ENCODE measurements around the gene SLIT2. TPM values are rescaled to one million over a fixed set of nuclear protein-coding genes. Genes with fewer than 3 reads are reported as not detected.

SLIT2 gene
- total RNA-seq, 1 donor from 2014 or later: 25.2 TPM

DNA sequence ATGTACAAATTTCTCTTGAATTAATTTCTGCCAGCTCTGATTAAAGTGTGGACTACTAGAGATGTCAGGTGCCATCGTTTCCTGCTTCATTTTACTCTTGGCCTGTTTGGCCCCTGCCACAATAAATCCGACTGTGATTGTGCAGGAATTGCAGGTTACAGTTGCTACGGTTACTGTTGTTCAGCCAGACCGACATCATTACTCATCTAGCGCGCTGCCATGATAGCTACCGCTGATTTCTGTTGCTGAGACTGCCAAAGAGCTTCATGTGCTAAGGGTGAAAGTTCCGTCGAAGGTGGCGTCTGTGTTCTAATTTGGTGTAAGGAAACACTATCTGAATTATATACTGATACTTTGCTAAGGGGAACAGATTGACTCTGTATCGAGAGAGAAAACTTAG lies 22.1 kb downstream of the SLIT2 start:
- peak in 1 of 2 donors; percentile 71 for DNase-seq (ENCODE audit: low spot score in 2 of 2)
- intact Hi-C loops (cut with DNase I): loop anchor here (2.0 kb wide), 1 partner anchor 21 kb away; no protein-coding TSS in a partner anchor
- TF ChIP-seq, protein P1, sequence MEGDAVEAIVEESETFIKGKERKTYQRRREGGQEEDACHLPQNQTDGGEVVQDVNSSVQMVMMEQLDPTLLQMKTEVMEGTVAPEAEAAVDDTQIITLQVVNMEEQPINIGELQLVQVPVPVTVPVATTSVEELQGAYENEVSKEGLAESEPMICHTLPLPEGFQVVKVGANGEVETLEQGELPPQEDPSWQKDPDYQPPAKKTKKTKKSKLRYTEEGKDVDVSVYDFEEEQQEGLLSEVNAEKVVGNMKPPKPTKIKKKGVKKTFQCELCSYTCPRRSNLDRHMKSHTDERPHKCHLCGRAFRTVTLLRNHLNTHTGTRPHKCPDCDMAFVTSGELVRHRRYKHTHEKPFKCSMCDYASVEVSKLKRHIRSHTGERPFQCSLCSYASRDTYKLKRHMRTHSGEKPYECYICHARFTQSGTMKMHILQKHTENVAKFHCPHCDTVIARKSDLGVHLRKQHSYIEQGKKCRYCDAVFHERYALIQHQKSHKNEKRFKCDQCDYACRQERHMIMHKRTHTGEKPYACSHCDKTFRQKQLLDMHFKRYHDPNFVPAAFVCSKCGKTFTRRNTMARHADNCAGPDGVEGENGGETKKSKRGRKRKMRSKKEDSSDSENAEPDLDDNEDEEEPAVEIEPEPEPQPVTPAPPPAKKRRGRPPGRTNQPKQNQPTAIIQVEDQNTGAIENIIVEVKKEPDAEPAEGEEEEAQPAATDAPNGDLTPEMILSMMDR (IDR thresholded peaks at IDR 0.05): no peak
- Histone ChIP-seq H3K9me3 (no peaks in the 10 kb centered on the region), H3K4me1 (peaks cover 0 to 6% of the 10 kb centered on the region in 2 donors), H3K4me3 (peak overlapping the region in 1 of 2 donors; percentile 26), H3K27me3 (no peaks in the 10 kb centered on the region), H3K36me3 (no peaks in the 10 kb centered on the region), H3K27ac (no peak overlapping the region)

DNA sequence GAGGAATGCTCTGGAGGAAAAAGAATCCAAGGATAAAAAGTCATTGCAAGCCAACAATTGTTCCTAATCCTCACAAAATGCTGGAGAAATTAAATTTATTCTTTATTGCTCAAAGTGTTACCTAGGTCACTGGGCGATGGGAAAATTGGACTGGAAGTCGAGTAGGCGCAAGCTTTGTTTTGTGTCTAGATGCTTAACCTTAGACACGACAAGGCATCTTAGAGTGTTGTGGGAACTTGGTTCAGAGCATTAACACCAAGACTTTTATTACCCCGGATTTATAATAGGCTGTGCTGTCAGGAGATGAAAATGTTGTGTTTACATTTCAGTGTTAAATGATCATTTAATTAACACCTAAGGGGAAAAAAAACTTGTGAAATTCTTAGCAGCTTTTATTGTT lies 25.1 kb downstream of the SLIT2 start:
- Histone ChIP-seq H3K27ac (no peak overlapping the region), H3K27me3 (no peaks in the 10 kb centered on the region), H3K4me1 (no peaks in the 10 kb centered on the region), H3K36me3 (no peaks in the 10 kb centered on the region), H3K4me3 (no peak overlapping the region), H3K9me3 (no peaks in the 10 kb centered on the region)
- intact Hi-C loops (cut with DNase I): no loop called here
- TF ChIP-seq, protein P1 (IDR thresholded peaks at IDR 0.05): no peak
- DNase-seq (ENCODE audit: low spot score in 2 of 2): no peak

DNA sequence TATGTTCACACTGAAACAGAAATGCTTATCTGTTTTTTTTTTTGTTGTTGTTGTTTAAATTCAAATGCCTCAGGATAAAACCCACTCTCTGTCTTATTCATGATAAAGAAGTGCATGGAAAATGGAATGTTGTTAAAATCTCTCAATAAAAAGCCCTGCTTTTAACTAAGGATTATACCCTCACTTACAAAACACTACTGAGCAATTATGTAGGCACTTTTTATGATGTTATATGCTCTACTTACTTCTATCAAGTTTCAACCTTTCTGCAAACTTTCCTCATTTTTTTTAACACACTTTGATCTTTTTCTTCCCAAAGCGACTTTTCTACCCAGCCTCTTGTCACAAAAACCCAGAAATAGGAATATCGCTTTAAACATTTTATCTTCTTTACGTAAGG lies 26.5 kb downstream of the SLIT2 start:
- H3K36me3 ChIP-seq: no peaks in the 10 kb centered on the region
- TF ChIP-seq, protein P1 (IDR thresholded peaks at IDR 0.05): no peak
- H3K27me3 ChIP-seq: no peaks in the 10 kb centered on the region
- DNase-seq (ENCODE audit: low spot score in 2 of 2): no peak
- H3K9me3 ChIP-seq: no peaks in the 10 kb centered on the region
- H3K4me3 ChIP-seq: no peak overlapping the region
- intact Hi-C loops (cut with DNase I): no loop called here
- H3K27ac ChIP-seq: no peak overlapping the region
- H3K4me1 ChIP-seq: no peaks in the 10 kb centered on the region

DNA sequence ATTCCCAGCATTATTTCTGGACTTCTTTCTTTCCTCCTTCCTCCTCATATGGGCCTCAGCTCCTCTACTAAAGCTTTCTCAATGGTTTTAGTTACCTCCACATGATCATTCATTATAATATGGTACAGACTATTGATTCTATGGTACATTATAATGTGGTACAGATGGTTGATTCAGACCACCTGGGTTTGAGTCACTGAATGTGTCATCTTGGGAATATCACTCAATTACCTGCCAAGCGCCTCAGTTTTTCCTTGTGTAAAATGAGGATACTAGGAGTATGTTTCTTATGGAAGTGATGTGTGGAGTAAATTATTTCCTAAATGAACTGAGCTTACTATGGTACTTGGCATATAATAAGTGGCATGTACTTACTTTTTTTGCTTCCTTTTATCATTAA lies 27.7 kb downstream of the SLIT2 start:
- no peak overlapping the region for H3K4me3 ChIP-seq
- no peaks in the 10 kb centered on the region for H3K36me3 ChIP-seq
- no peaks in the 10 kb centered on the region for H3K4me1 ChIP-seq
- H3K27me3 ChIP-seq: no peaks in the 10 kb centered on the region
- intact Hi-C loops (cut with DNase I): no loop called here
- no peaks in the 10 kb centered on the region for H3K9me3 ChIP-seq
- DNase-seq (ENCODE audit: low spot score in 2 of 2): no peak
- H3K27ac ChIP-seq: no peak overlapping the region
- TF ChIP-seq, protein P1 (IDR thresholded peaks at IDR 0.05): no peak

DNA sequence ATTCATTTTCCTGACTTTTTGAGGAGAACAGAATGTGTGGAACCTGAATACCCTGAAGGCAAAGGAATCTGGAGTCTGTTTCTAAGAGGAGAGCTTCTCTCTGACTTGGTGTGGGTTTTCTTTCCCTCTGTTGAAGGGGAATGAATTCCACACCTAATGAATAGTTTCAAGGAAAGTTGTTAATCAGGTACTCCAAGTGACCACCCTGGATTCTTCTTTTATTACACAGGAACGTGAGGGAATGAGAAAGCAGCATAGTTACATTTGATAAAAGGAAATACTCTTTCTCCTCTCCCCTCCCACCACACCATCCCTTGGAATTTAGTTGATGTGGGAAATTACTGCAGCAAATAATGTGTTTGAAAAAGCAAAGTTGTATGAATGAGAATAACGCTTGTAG lies 29.7 kb downstream of the SLIT2 start:
- TF ChIP-seq, protein P1 (IDR thresholded peaks at IDR 0.05): no peak
- H3K27ac ChIP-seq: no peak overlapping the region
- intact Hi-C loops (cut with DNase I): no loop called here
- H3K4me1 ChIP-seq: no peaks in the 10 kb centered on the region
- H3K4me3 ChIP-seq: no peak overlapping the region
- H3K27me3 ChIP-seq: no peaks in the 10 kb centered on the region
- no peaks in the 10 kb centered on the region for H3K36me3 ChIP-seq
- no peaks in the 10 kb centered on the region for H3K9me3 ChIP-seq
- DNase-seq (ENCODE audit: low spot score in 2 of 2): no peak

DNA sequence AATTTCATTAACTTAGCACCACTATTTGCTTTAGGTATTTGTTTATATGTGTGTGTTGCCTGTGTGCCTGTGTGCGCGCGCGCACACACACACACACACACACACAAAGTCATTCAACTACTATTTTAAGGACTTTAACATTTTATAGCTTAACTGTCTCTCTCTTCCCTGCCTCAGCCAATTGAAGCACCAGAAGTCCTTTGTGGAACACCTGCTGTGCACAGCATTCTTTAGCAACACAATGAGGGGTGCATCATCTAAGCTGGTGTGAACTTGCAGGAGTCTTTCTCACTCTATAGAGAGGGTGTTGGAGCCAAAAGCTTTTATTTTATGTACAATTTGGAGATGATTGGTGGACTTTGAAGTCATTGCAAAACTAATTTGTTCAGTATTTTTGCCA lies 31.3 kb downstream of the SLIT2 start:
- TF ChIP-seq, protein P1 (IDR thresholded peaks at IDR 0.05): no peak
- Histone ChIP-seq H3K4me3 (no peak overlapping the region), H3K27me3 (no peaks in the 10 kb centered on the region), H3K27ac (no peak overlapping the region), H3K4me1 (no peaks in the 10 kb centered on the region), H3K36me3 (no peaks in the 10 kb centered on the region), H3K9me3 (no peaks in the 10 kb centered on the region)
- intact Hi-C loops (cut with DNase I): no loop called here
- no peak for DNase-seq (ENCODE audit: low spot score in 2 of 2)

All from ascending aorta (tissue), 2 donors.